GM12892 (cell line): ENCODE data around the gene TUBB2A.
A peak's percentile ranks its signal among the peaks of the same experiment; 100 is the strongest.
"Not testable (repeated sequence)": the region's sequence is repeated elsewhere in the genome, so short reads cannot be mapped to it uniquely, and the experiment has no call there.

Source experiments
- DNase-seq: peaks from one replicate; pipeline ENCODE4 v3.0.0; 2011; ENCODE audit not compliant: insufficient read length
- FAIRE-seq: peaks from 2 replicates; lab custom pipeline; 2011; peaks lifted over from hg19 to GRCh38; lab: Jason Lieb, UNC
- POLR2A ChIP-seq: IDR thresholded peaks from 2 replicates; pipeline ENCODE4 v1.6.1; 2011; ENCODE audit warnings: low read depth, low read length, control low read depth
- POLR2AphosphoS5 ChIP-seq: IDR thresholded peaks from 2 replicates; pipeline ENCODE4 v1.6.1; 2011; ENCODE audit warnings: low read depth, low read length, control low read depth
- TAF1 ChIP-seq: IDR thresholded peaks from 2 replicates; pipeline ENCODE4 v1.6.1; 2011; ENCODE audit warnings: low read depth, mild to moderate bottlenecking, control low read depth, low read length, borderline replicate concordance

Gene TUBB2A

DNA sequence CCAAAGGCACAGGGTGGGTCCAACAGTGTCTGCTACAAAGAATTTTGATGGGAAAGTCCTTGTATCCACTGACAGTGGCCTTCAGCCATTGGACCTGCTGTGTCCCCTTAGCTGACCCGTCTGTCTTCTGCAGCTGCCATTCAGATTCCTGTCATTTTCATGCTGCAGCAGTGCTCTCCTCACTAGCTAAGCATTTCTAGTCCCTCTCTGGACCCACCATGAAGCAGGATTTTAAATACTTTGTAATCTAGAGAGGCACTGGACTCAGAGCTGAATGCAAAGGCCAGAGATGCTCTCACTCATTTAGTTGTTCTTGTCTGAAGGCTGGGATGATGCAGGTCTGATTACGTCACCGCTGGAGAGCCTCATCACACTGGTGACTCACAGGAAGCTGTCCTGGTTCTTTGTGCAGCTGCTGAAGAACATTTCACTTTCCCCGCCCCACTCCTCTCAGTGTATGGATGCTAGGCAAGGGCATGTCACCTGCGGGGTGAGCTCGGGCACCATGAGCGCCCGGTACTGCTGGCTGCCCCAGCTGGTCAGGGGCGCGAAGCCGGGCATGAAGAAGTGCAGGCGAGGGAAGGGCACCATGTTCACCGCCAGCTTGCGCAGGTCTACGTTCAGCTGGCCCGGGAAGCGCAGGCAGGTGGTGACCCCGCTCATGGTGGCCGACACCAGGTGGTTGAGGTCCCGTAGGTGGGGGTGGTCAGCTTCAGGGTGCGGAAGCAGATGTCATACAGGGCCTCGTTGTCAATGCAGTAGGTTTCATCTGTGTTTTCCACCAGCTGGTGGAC lies 19.4 kb upstream of the TUBB2A start:
- DNase-seq (no peak), FAIRE-seq (no peak)
- TF ChIP-seq TAF1, result no peak
- TF ChIP-seq POLR2AphosphoS5, result no peak
- no peak for TF ChIP-seq POLR2A

DNA sequence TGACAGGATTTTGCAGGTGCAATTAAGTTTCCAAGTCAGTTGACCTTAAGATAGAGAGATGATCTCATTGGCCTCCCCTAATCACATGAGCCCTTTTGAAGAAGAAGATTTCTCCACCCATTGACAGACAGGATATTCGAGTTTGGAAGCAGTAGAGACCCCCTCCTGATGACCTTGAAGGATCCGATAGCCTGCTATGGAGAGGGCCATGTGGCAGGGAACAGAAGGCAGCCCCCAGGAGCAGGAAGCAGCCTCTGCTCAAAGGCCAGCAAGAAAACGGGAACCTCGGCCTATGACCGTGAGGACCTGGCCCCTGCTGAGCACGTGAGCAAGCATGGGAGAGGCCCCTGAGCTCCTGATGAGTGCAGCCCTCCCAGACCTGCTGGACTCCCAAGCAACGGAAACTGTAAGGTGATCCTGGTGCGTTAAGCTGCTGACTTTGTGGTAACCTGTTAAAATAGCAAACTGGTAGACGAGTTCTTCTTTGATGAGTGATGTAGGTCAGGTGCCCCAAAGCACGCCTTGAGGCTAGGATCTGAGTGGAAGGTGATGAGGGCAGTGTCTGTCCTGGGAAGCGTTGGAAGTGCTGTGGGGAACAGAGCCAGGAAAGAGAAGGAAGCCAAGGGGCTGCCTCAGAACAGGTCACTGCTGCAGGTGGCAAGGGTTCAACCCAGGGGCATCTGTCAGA lies 18.5 kb upstream of the TUBB2A start:
- DNase-seq, result no peak
- TF ChIP-seq TAF1, result no peak
- TF ChIP-seq POLR2AphosphoS5, result no peak
- no peak for TF ChIP-seq POLR2A
- FAIRE-seq, result no peak

DNA sequence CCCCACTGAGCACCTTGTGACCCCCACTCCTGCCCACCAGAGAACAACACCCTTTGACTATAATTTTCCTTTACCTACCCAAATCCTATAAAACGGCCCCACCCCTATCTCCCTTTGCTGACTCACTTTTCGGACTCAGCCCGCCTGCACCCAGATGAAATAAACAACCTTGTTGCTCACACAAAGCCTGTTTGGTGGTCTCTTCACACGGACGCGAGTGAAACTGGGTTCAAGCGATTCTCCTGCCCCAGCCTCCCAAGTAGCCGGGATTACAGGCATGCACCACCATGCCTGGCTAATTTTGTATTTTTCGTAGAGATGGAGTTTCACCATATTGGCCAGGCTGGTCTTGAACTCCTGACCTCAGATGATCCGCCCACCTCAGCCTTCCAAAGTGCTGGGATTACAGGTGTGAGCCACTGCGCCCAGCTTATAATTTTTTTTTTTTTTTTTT lies 16.3 kb upstream of the TUBB2A start:
- not testable (repeated sequence) for DNase-seq, FAIRE-seq

DNA sequence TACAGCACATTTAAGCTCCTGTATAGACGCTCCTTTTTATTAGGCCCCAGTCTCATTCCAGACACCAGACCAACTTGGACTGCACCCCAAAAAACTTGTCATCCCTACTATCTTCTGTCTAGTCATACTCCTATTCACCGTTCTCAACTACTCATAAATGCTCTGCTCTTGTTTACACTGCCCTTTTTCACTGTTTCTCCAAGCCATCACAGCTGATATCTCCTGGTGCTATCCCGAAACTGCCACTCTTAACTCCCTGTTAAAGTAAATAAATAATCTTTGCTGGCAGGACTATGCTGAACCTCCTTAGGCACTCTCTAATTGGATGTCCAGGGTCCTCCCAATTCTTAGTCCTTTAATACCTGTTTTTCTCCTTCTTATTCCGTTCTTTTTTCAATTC lies 15.4 kb upstream of the TUBB2A start:
- DNase-seq, FAIRE-seq: not testable (repeated sequence)

DNA sequence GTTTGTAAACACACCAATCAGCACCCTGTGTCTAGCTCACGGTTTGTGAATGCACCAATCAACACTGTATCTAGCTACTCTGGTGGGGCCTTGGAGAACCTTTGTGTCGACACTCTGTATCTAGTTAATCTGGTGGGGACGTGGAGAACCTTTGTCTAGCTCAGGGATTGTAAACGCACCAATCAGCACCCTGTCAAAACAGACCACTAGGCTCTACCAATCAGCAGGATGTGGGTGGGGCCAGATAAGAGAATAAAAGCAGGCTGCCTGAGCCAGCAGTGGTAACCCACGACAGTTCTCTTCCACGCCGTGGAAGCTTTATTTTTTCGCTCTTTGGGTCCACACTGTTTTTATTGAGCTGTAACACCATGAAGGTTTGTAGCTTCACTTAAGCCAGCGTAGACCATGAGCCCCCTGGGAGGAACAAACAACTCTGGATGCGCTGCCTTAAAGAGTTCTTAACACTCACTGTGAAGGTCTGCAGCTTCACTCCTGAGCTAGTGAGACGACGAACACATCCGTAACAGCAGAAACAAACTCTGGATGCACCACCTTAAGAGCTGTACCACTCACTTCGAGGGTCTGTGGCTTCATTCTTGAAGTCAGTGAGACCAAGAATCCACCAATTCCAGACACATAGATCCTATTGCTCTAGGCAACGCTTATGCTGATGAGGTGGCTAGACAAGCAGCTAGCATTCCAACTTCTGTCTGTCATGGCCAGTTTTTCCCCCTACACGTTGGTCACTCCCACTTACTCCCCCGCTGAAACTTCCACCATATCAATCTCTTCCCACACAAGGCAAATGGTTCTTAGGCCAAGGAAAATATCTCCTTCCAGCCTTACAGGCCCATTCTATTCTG lies 14.2 kb upstream of the TUBB2A start:
- FAIRE-seq, DNase-seq: not testable (repeated sequence)

DNA sequence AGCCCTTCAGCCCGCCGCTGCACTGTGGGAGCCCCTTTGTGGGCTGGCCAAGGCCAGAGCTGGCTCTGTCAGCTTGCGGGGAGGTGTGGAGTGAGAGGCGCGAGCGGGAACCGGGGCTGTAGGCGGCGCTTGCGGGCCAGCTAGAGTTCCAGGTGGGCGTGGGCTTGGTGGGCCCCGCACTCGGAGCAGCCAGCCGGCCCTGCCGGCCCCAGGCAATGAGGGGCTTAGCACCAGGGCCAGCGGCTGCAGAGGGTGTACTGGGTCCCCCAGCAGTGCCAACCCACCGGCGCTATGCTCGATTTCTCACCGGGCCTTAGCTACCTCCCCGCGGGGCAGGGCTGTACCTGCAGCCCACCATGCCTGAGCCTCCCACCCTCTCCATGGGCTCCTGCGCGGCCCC lies 13.3 kb upstream of the TUBB2A start:
- not testable (repeated sequence) for FAIRE-seq, DNase-seq

DNA sequence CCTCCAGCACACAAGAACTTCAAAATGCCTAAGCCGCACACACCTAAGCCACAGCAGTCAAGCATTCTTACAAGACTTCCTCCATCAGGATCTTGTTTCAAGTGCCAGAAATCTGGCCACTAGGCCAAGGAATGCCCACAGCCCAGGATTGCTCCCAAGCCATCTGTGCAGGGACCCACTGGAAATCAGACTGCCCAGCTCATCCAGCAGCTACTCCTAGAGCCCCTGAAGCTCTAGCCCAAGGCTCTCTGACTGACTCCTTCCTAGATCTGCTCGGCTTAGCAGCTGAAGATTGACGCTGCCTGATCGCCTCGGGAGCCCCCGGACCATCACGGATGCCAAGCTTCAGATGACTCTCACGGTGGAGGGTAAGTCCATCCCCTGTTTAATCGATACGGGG lies 10.7 kb upstream of the TUBB2A start:
- not testable (repeated sequence) for DNase-seq, FAIRE-seq

DNA sequence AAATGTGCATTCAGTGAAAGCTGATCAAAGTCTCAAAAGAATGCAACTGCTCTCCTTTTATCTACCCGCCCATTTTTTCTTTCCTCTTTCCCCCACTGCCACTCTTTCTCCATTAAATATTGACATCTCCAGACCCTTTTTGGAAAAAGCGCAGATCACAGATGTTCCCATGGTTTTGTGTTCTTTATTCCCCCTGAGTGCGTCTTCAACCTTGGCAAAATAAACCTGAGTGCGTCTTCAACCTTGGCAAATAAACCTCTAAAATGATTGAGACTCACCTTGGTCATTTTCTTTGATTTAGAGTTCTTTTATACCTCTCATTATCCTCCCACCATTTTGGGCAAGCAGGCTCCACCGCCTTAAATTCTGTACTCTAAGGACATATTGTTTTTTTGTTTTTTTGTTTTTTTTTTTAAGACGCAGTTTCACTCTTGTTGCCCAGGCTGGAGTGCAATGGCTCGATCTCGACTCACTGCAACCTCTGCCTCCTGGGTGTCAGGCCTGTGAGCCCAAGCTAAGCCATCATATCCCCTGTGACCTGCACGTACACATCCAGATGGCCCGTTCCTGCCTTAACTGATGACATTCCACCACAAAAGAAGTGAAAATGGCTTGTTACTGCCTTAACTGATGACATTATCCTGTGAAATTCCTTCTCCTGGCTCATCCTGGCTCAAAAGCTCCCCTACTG lies 9.3 kb upstream of the TUBB2A start:
- not testable (repeated sequence) for DNase-seq, FAIRE-seq

DNA sequence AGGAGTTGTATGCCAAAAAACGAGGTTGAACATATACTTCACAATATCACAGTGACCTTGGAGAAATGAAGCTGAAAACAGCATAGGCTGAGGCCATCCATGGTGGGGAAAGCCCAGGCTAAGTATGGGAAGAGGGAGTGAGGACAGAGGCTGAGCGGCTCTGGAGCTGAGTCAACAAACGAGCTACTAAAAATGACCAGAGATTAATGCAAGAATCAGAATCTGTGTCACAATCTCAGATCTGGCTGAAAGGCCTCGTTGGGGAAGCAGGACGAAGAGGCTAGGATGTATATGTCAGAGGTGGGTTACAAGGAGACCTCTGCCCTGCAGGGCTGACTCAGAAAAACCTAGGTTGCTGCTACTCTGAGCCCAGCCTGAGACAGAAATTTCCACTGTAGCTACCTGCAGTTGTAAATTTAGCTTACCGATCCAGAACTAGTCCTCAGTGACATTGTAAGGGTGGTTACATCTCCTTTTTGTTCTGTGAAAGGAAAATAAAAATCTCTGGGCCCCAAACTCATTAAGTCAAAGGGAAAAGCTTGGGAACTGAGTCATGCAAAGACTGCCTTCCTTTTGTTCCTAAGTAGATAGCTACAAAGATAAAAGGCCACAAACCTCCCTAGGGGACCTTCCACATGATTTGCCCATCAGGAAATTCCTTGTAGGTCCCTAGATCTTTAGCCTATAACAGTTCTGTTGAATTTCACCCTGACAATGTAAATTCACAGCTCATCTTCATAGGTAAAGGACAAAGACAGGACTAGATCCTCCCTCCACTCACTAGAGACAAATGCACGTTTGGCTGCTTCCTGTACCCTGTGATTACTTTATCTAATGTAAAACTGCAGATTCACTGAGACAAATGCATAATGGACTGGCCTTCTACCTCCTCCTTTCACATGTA lies 8.5 kb upstream of the TUBB2A start:
- no peak for FAIRE-seq
- TF ChIP-seq POLR2A (no peak), POLR2AphosphoS5 (no peak), TAF1 (no peak)
- no peak for DNase-seq

DNA sequence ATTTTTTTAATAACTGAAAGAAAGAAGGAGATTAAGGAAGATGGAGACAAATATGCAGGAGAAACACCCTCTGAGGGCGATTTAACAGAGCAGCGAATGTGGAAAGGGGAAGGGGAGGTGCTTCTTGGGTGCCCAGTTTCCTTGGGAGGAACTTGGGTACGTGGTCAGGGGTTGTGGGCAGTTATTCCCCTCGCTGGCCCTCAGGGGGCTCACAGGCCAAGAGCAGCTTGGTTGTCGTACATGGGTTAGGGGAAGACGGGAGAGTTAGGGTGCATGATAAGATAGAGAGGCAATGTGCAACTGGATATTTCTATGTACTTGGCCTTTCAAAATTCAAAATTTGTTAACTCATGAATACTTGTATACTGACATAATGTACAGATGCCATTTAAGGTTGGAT lies 7.0 kb upstream of the TUBB2A start:
- FAIRE-seq (no peak), DNase-seq (no peak)
- TF ChIP-seq TAF1 (no peak), POLR2A (no peak), POLR2AphosphoS5 (no peak)

DNA sequence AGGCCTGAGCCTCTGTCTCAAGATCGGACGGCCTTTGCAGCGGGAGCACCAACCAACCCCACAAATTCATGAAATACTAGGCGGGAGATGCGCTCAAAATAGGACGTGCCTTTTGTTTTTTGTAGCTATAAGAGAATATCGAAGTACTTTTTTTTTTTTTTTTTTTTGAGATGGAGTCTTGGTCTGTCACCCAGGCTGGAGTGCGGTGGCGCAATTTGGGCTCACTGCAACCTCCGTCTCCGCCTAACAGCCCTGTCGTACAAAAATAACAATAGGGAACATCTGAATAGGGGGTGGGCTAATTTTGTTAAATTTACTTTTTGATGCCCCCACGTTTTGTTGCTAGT lies 5.9 kb upstream of the TUBB2A start:
- DNase-seq (no peak), FAIRE-seq (no peak)
- no peak for TF ChIP-seq TAF1
- no peak for TF ChIP-seq POLR2AphosphoS5
- TF ChIP-seq POLR2A, result no peak

DNA sequence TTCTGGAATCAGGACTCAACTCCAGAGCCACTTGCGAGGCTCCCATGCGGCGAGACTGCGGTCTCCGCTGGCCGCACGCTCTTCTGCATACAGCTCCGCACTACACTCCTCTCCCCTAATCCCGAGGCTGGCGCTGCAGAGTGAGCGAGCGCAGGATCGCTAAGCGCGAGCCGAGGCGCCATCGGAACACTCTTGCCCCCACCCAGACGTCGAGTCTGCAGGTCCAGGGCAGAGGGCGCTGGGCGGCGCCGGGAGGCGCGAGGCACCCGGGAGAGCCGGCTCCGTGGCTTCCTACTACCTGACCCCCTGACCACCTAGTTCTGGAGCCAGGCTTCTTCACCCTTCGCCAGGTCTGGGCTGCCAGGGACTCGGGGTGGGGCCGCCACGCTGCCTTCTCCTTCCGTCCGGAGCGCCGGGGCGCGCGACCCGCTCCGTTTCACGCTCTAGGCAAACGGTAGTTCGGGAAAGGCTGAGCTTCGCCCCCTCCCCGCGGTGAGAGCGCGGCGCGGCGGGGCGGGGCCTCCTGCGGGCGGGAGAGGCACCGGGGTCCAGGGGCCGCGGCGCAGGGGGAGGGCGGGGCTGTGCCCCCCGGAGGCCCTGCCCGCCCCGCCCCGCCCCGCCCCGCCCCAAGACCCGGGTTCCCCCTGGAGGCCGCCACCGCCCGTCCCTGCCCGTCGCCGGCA lies 5.4 kb upstream of the TUBB2A start:
- TF ChIP-seq TAF1 (no peak), POLR2A (peak; percentile 38)
- DNase-seq, result peak; percentile 77
- peak; percentile 48 for FAIRE-seq
